ENCODE measurements around the gene ARHGAP28. TPM values are rescaled to one million over a fixed set of nuclear protein-coding genes. Genes with fewer than 3 reads are reported as not detected.

ARHGAP28 gene
- polyA plus RNA-seq, 1 donor = 23.7 TPM

- DNase-seq = no peak
Measured at GRCh38 chr18:6962571-6963451, 233.3 kb downstream of the ARHGAP28 start.

GRCh38 chr18:6963452-6964097 is 234.1 kb downstream of the ARHGAP28 start:
- no peak for DNase-seq

Data from hindlimb muscle (tissue), 1 donor.